ENCODE measurements around the gene KCNH3. TPM values are rescaled to one million over a fixed set of nuclear protein-coding genes. Genes with fewer than 3 reads are reported as not detected.
A peak's percentile ranks its signal among the peaks of the same experiment; 100 is the strongest.
"Not testable (repeated sequence)": the region's sequence is repeated elsewhere in the genome, so short reads cannot be mapped to it uniquely, and the experiment has no call there.

KCNH3 gene
- polyA plus RNA-seq, 1 donor from 2014 or later: 0.15 TPM

- peaks cover 4% of the 10 kb centered on the region for H3K36me3 Mint-ChIP-seq
- peak overlapping the region in 1 of 4 donors; percentile 42 for H3K4me3 Mint-ChIP-seq
- no peaks in the 10 kb centered on the region for H3K9me3 Mint-ChIP-seq
- no peaks in the 10 kb centered on the region for H3K27me3 Mint-ChIP-seq
- H3K4me1 Mint-ChIP-seq: peaks cover 0 to 2% (median 0%) of the 10 kb centered on the region in 3 donors
- no peak overlapping the region for H3K27ac Mint-ChIP-seq
Measured at GRCh38 chr12:49512546-49512945, 26.3 kb upstream of the KCNH3 start.

GRCh38 chr12:49515266-49515665 is 23.6 kb upstream of the KCNH3 start:
- Mint-ChIP-seq H3K4me1 (peaks cover 0 to 2% (median 0%) of the 10 kb centered on the region in 3 donors), H3K36me3 (peaks cover 5% of the 10 kb centered on the region), H3K4me3 (no peak overlapping the region), H3K27me3 (no peaks in the 10 kb centered on the region), H3K27ac (no peak overlapping the region), H3K9me3 (no peaks in the 10 kb centered on the region)

- Mint-ChIP-seq H3K27ac (no peak overlapping the region), H3K9me3 (no peaks in the 10 kb centered on the region), H3K27me3 (no peaks in the 10 kb centered on the region)
Measured at GRCh38 chr12:49518914-49519573, 19.8 kb upstream of the KCNH3 start.

GRCh38 chr12:49519574-49519936 is 19.3 kb upstream of the KCNH3 start:
- H3K4me3 Mint-ChIP-seq: no peak overlapping the region
- no peaks in the 10 kb centered on the region for H3K27me3 Mint-ChIP-seq
- peaks cover 8% of the 10 kb centered on the region for H3K36me3 Mint-ChIP-seq
- H3K9me3 Mint-ChIP-seq: no peaks in the 10 kb centered on the region
- H3K4me1 Mint-ChIP-seq: peaks cover 5 to 10% (median 9%) of the 10 kb centered on the region in 3 donors
- no peak overlapping the region for H3K27ac Mint-ChIP-seq

More at GRCh38 chr12:49518914-49519573, 19.8 kb upstream of the KCNH3 start:
- peaks cover 5 to 10% (median 9%) of the 10 kb centered on the region in 3 donors for H3K4me1 Mint-ChIP-seq
- H3K36me3 Mint-ChIP-seq: peaks cover 8% of the 10 kb centered on the region
- no peak overlapping the region for H3K4me3 Mint-ChIP-seq

DNA sequence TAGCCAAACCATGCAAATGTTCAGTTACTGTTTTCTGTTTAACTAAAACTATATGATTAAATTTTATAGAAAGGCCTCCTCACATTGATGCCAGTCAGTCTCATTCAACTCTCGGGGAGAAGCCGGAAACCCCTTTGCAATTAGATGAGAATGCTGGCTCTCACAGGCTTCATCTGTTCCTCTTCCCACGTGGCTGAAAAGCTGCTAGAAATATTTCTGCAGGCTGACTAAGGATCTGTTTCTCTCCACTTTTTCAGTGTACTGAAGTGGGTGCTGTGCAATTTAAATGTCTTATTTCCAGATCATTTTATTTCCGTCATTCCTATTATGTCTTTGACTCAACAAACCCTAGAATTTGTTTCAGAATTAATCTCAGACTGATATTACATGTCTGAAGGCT is 17.4 kb upstream of the KCNH3 start:
- H3K27ac Mint-ChIP-seq: peak overlapping the region in 1 of 3 donors; percentile 50
- no peaks in the 10 kb centered on the region for H3K9me3 Mint-ChIP-seq
- H3K4me3 Mint-ChIP-seq: no peak overlapping the region
- no peaks in the 10 kb centered on the region for H3K27me3 Mint-ChIP-seq
- peaks cover 9% of the 10 kb centered on the region for H3K36me3 Mint-ChIP-seq
- H3K4me1 Mint-ChIP-seq: peaks cover 5 to 10% (median 9%) of the 10 kb centered on the region in 3 donors

- Mint-ChIP-seq H3K4me3 (no peak overlapping the region), H3K9me3 (no peaks in the 10 kb centered on the region), H3K27me3 (no peaks in the 10 kb centered on the region), H3K4me1 (peaks cover 9 to 12% (median 10%) of the 10 kb centered on the region in 3 donors), H3K27ac (no peak overlapping the region), H3K36me3 (peaks cover 12% of the 10 kb centered on the region)
Measured at GRCh38 chr12:49524660-49525324, 14.0 kb upstream of the KCNH3 start.

DNA sequence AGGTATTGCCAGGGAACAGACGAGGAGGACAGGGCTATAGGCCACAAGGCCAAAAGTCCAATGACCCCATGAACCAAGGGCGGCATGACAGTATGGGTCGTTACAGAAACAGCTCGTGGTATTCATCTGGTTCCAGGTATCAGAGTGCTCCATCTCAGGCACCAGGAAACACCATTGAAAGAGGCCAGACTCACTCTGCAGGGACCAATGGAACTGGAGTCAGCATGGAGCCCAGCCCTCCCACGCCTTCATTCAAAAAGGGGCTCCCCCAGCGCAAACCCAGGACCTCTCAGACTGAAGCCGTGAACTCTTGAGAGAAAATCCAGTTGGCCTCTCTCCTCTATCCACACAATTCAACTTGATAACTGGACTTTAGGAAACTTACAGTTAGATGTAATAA is 12.9 kb upstream of the KCNH3 start:
- Mint-ChIP-seq H3K27me3 (no peaks in the 10 kb centered on the region), H3K9me3 (no peaks in the 10 kb centered on the region), H3K27ac (no peak overlapping the region), H3K4me1 (peaks cover 9 to 12% (median 10%) of the 10 kb centered on the region in 3 donors), H3K36me3 (peaks cover 12% of the 10 kb centered on the region), H3K4me3 (no peak overlapping the region)

GRCh38 chr12:49527361-49528130 is 11.3 kb upstream of the KCNH3 start:
- H3K36me3 Mint-ChIP-seq: peaks cover 12% of the 10 kb centered on the region
- no peak overlapping the region for H3K4me3 Mint-ChIP-seq
- H3K27me3 Mint-ChIP-seq: no peaks in the 10 kb centered on the region
- H3K4me1 Mint-ChIP-seq: peaks cover 0 to 3% (median 3%) of the 10 kb centered on the region in 3 donors
- no peaks in the 10 kb centered on the region for H3K9me3 Mint-ChIP-seq
- H3K27ac Mint-ChIP-seq: no peak overlapping the region

GRCh38 chr12:49529414-49529813 is 9.4 kb upstream of the KCNH3 start:
- Mint-ChIP-seq H3K9me3 (no peaks in the 10 kb centered on the region), H3K36me3 (peaks cover 9% of the 10 kb centered on the region), H3K27ac (no peak overlapping the region), H3K27me3 (no peaks in the 10 kb centered on the region), H3K4me1 (peaks cover 0 to 3% (median 3%) of the 10 kb centered on the region in 3 donors), H3K4me3 (no peak overlapping the region)

DNA sequence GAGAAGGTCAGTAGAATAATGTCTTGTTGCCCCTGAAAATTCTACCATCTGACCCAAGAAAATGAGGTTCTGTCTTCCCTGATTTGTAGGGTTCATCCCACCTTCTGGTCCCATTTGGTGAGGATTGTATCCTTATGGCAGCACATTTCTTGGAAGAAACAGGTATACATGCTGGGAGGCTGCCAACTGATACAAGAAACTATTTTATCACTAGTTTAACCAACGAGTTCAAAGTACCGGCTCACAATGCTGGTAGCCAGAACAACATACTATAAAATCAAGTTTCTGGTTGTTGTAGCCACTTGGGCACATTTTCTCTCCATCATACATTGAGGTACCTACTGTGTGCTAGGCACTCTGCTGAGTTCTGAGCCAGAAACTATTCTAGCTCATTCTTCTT is 7.1 kb upstream of the KCNH3 start:
- Mint-ChIP-seq H3K36me3 (peaks cover 5% of the 10 kb centered on the region), H3K27ac (no peak overlapping the region), H3K27me3 (peaks cover 4% of the 10 kb centered on the region), H3K4me1 (peaks cover 2 to 6% (median 5%) of the 10 kb centered on the region in 3 donors), H3K4me3 (no peak overlapping the region), H3K9me3 (no peaks in the 10 kb centered on the region)

DNA sequence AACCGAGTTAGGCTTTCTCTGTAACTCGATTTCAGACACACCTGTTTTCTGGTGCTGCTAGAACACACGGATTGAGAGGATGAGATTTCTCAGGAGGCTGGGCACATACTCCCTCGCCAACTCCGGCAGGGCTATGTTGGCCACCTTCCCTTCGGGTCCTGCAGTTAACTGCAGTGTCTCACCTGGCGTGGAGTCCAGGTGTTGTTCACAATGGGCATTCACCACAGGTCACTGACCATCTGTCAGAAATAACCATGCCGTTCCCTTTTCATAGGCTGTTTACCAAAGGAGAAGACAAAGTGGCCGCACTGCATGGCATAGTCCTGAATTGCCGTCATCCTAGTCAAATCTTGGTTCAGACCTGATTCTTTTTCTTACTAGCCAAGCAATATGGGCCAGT is 5.5 kb upstream of the KCNH3 start:
- no peaks in the 10 kb centered on the region for H3K9me3 Mint-ChIP-seq
- peaks cover 4% of the 10 kb centered on the region for H3K36me3 Mint-ChIP-seq
- H3K4me1 Mint-ChIP-seq: peaks cover 5 to 14% (median 12%) of the 10 kb centered on the region in 3 donors
- no peak overlapping the region for H3K4me3 Mint-ChIP-seq
- peaks cover 4% of the 10 kb centered on the region for H3K27me3 Mint-ChIP-seq
- H3K27ac Mint-ChIP-seq: peak overlapping the region in 1 of 3 donors; percentile 63

DNA sequence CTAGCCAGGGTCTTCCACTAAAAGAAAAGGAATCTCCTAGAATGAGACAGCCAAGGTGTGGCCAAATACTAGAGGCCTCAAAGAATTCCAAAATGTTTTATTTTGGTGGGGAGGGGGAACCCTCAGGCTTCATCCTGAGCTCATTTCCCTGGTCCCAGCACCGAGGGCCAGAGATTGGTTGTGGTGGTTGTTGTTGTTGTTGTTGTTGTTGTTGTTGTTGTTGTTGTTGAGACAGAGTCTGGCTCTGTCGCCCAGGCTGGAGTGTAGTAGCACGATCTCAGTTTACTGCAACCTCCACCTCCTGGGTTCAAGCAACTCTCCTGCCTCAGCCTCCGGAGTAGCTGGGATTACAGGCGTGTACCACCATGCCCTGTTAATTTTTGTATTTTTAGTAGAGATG is 4.7 kb upstream of the KCNH3 start:
- H3K4me3 Mint-ChIP-seq, H3K9me3 Mint-ChIP-seq, H3K27ac Mint-ChIP-seq, H3K36me3 Mint-ChIP-seq, H3K27me3 Mint-ChIP-seq: not testable (repeated sequence)
- H3K4me1 Mint-ChIP-seq: peaks cover 5 to 14% (median 12%) of the 10 kb centered on the region in 3 donors

DNA sequence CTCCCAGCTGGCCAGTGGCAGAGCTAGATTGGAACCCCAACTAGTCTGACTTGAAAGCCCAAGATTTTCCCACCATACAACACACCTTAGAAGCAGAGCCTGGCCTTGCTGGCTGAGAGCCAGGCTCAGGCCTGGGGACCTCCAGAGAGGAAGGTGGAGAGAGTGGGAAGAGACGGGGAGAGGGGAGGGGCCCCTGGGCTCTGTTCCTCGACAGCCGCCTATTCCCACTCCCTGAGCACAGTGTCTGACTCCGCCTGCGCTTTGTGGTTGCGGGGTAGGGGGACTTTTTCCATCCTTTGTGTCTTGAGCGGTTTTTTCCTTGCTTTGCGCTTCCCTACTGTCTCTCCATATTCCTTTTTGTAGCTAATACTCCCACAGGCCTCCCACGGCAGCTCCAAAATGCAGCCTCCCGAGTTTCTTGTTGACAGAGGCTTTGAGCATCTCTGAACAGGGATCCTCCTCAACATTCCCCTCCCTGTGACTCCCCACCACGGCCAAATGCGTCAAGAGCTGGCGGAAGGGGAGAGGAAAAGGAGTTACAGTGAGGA is 4.0 kb upstream of the KCNH3 start:
- H3K9me3 Mint-ChIP-seq: no peaks in the 10 kb centered on the region
- peaks cover 8% of the 10 kb centered on the region for H3K27me3 Mint-ChIP-seq

GRCh38 chr12:49535921-49536525 is 2.8 kb upstream of the KCNH3 start:
- H3K9me3 Mint-ChIP-seq: no peaks in the 10 kb centered on the region
- H3K36me3 Mint-ChIP-seq: no peaks in the 10 kb centered on the region
- peaks cover 5 to 18% (median 17%) of the 10 kb centered on the region in 3 donors for H3K4me1 Mint-ChIP-seq
- H3K4me3 Mint-ChIP-seq: peak overlapping the region in 1 of 4 donors; percentile 52
- peak overlapping the region in 1 of 3 donors; percentile 45 for H3K27ac Mint-ChIP-seq
- peaks cover 11% of the 10 kb centered on the region for H3K27me3 Mint-ChIP-seq

More for the DNA sequence above, 4.0 kb upstream of the KCNH3 start:
- Mint-ChIP-seq H3K27ac (no peak overlapping the region), H3K36me3 (no peaks in the 10 kb centered on the region), H3K4me1 (peaks cover 5 to 14% (median 10%) of the 10 kb centered on the region in 3 donors), H3K4me3 (peak overlapping the region in 1 of 4 donors; percentile 40)

Measured in IgD-negative memory B cell (primary cell).